GM19328 (cell line): ENCODE data around the gene ALCAM.
"Not testable (repeated sequence)": the region's sequence is repeated elsewhere in the genome, so short reads cannot be mapped to it uniquely, and the experiment has no call there.

Experiments used
- ATAC-seq: cut with Tn5 transposase; IDR thresholded peaks from one replicate; pipeline ENCODE4 v1.9.1; 2021; ENCODE audit warnings: mild to moderate bottlenecking, moderate library complexity; ENCODE audit not compliant: unreplicated experiment

The ALCAM gene

DNA sequence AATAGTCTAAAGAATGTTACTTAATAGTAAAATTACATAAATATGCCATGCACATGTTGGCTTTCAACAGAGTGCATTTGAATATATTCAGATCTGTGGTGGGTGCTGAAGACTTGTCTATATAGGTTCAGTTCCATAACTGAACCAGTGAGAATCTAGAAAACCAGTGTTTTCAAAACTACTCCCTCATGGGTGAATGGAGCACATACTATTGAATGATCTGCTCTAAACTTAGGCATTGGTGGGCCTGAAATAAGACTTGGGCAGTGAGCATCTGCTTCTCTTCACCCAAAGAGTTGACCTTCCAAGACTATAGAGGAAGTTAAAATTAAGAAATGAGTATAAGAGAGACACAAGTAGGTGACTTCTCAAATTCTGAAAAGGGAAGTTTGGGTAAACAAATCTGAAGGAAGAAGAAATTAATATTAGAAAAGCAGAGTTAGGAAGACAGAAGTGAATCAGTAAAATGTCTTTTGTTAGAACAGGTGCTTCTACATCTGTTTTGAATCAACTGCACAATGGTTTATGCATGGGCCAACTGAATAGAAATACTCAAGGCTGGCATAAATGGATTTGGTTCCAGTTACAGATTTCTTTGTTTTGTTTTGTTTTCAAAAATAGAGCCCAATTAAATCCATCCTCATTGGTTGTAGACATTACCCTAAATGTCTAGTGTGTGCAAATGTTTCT lies 19.3 kb downstream of the ALCAM start:
- ATAC-seq: peak; percentile 80

DNA sequence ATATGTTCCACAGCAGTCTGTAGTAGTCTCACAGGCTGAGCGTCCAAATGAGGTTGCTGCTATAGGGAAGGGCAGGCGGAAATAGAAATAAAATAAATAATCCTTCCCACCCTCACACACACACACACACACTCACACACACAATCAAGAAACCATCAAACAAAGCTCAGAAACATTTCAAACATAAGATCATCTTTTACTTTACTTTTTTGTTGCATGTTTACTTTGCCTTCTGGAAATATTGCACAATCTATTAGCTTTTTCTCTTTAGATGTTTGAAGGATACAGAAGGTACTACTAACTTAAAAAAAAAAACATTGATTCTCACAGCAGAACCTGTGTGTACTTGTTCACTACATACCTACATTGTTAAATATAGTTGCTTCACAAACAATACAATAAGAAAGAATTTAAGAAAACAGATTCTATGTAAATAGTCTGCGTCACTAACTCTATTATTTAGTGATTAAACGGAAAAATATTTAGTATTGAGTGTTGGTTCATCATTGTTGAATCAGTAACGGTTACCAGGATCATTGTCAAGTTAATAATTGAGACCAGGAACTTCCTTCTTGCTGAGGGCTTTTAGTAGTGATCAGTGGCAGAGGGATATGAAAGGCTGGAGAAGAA lies 20.5 kb downstream of the ALCAM start:
- ATAC-seq: no peak

DNA sequence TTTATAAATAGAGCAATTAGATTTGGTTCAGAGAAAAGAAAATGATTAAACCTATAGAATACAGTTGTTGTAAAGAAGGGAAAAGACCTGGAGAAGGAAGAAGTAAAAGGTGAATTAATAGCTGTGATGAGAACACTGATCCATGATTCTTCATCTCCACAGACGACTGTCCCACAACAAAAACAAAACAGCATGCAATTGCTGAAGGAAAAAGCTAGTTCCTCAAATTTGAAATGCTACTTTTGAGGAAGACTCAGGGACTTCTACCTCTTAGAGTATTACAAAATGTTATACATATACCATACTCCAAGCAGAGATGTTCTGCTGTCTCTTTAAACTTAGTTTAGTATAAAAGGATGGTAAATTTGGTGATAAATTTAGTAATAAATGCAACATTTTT lies 21.5 kb downstream of the ALCAM start:
- ATAC-seq: no peak

DNA sequence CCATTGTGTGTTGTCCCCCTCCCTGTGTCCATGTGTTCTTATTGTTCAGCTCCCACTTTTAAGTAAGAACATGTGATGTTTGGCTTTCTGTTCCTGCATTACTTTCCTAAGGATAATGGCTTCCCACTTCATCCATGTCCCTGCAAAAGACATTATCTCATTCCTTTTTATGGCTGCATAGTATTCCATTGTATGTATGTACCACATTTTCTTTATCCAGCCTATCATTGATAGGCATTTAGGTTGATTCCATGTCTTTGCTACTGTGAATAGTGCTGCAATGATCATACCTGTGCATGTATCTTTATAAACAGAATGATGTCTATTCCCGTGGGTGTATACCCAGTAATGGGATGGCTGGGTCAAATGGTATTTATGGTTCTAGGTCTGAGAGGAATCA lies 23.1 kb downstream of the ALCAM start:
- ATAC-seq: not testable (repeated sequence)

DNA sequence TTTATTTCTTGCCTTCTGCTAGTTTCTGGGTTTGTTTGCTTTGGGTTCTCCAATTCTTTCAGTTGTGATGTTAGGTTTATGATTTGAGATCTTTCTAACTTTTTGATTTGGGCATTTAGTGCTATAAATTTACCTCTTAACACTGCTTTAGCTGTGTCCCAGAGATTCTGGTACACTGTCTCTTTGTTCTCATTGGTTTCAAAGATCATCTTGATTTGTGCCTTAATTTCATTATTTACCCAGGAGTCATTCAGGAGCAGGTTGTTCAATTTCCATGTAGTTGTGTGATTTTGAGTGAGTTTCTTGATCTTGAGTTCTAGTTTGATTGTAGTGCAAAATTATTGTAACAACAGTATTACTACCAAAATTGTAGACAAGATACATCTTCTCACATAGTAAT lies 25.9 kb downstream of the ALCAM start:
- not testable (repeated sequence) for ATAC-seq

DNA sequence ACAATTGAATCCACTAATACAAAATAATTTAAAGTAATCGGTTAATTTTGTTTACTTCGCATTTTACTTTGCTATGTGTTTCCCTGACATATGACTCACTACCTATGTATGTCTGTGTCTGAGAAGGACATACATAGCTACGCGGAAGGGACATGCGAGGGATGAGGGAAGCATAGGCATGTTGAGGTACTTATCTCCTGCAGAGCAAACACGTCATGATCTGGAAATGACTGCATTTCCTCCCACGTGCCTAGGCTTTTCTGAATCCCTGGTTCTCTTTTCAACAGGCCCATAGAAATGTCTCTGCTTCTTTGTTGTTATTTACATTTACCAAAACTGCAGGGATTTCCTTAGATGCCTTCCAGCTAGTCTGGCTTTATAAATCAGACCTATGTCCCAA lies 27.5 kb downstream of the ALCAM start:
- ATAC-seq: no peak

DNA sequence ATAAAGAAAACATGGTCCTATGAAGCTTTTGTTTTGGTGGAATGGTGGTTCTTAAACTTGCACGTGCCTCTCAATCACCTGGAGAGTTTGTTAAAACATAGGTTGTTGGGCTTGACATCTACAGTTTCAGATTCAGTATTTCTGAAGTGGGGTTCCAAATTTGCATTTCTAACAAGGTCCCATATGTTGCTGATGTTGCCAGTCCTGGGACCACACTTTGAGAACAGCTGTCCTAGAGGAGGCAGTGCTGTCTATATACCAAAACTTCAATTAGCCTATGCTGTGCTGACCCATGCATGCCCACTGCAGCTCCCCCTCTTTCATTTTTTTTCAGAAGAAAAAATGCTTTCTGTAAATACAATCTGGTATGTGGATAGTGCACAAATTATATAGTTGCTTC lies 31.3 kb downstream of the ALCAM start:
- ATAC-seq: no peak

DNA sequence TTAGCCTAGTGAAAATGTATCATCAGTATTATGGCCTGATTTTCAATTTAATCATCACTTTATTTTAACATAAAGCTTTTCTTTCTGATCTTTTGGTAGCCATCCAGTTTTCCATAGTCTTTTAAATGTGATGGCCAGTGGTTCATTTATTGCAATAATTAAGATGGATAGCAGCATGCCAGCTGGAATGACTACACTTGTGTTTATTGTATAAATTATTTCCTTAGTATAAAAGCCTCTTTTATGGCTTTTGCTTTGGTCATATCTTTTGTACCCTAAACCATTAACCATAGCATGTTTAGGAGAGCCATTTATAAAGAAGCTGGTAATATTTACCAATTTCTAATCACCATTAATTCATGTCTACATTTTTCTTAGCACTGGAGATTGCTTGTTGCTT lies 31.7 kb downstream of the ALCAM start:
- ATAC-seq: no peak

DNA sequence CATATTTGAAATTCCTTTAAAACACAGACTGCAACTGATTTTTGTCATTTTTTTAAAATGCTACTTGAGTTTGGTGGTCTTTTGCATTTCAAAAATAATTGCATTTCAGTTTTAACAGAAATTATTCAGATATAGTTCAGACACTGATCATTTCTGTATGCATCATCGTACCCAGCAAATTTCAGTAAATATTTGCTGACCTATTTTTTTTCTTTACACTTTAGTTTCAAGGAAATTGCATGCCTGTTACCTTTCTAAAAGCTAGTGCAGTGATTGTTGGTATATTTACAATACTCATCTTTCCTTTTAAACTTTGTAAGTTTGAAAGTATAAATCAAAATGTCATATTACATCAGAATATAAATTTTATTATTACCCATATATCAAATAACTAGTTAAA lies 32.4 kb downstream of the ALCAM start:
- ATAC-seq: no peak

DNA sequence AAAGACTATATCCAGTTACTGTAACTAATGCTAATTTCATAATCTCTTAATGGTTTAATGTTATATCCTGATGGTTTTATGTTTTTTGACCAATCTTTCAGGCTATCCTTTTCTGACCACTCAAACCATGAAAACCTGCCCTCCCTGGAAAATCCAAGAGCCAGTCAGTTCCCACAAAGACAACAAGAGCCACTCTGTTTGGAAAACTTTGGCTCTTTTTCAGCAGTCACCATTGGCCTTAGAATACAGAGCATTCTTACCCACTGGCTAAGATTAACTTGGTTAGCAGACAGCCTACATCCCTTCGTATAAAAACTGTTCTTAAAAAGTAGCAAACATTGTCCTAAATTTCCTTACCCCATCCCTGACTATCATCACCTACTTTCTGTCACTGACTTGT lies 32.9 kb downstream of the ALCAM start:
- no peak for ATAC-seq

DNA sequence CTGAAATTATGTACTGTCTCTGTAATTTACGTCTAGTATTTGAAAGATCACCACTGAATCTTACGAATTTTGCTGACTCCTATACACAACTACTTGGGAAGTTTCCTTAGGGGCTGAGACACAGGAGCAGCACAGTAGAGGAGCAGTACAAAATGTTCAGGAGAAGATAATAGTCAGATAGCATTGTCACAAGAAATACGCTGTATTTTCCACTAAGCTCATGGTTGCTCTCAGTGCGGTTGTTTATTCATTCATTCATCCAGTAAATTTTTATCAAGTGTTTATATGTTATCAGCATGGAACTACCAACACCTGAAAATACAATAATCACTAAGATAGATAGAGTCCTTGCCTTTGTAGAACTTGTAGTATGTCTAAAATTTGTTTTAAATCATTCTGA lies 34.5 kb downstream of the ALCAM start:
- ATAC-seq: no peak

DNA sequence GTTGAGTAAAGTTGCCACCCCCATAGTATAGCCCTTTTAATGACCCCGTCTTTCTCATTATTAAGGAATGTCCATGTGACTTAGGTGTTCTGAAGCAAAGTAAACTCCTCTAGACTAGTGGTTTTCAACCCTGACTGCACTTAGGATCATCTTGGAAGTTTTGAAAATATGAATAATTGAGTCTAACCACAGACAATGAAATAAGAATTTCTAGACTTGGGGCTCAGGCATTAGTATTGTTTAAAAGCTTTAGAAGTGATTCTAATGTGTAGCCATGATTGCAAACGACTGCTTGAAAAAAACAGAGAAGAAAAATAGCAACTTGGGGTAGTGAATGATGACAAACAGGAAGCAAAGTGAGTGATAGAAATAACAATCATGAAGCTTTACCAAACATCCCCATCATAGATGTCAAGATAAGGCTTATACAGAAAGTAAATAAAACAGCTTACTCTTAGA lies 35.0 kb downstream of the ALCAM start:
- ATAC-seq: no peak

DNA sequence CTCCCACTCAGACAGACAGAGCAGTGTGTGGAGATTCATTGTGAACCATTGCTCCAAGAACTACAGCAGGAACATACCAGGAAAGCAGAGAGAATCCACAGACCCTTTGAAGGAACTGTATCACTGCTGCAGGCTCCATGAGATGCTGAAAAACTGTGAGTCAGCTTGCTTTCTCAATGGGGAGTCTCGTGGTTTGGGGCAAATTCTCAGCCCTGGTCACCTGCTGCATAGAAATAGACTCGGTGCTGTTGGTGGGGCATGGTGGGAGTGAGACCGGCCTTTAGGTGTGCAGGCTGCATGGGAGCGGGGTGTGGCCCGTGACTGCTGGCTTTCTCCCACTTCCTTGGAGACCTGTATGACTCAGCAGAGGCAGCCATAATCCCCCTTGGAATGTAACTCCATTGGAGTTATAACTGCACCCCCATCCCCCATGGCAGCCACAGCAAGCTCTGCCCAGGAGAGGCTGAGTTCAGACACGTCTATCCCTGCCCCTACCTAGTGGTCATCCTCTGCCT lies 35.6 kb downstream of the ALCAM start:
- no peak for ATAC-seq

DNA sequence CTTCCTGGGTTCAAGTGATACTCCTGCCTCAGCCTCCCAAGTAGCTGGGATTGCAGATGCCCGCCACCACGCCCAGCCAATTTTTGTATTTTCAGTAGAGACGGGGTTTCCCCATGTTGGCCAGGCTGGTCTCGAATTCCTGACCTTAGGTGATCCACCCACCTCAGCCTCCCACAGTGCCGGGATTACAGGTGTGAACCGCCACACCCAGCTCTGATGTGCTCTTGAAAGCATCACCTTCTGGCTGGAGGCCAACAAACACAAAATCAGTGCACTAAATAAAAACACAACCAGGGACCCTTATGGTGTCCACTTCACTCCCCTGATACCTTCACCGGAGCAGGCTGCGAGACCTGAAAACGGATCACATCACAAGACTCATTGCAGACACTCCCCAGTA lies 36.3 kb downstream of the ALCAM start:
- not testable (repeated sequence) for ATAC-seq

DNA sequence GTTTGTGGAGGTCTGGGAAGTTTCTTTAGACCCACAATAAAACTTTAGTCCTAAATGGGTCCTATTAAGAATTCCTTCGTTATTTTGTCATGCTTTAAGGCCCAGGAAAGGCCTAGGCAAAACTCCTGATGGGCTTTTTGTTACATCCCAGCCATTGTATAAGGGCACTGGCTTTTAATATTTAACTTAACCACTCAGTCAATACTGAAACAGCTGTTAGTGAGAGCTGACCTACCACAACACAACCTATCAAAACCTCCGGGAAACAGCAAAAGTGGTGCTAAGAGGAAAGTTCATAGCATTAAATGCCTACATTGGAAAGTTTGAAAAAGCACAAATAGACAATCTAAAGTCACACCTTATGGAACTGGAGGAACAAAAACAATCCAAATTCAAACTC lies 39.6 kb downstream of the ALCAM start:
- no peak for ATAC-seq

DNA sequence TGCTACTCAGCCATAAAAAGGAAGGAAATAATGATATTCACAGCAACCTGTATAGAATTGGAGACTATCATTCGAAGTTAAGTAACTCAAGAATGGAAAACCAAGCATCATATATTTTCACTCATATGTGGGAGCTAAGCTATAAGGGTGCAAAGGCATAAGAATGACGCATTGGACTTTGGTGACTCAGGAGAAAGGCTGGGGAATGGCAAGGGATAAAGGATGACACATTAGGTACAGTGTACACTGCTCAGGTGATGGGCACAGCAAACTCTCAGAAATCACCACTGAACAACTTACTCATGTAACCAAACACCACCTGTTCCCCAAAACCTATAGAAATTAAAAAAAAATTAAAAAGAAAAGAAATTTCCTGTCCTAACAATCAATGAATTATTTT lies 42.7 kb downstream of the ALCAM start:
- no peak for ATAC-seq

DNA sequence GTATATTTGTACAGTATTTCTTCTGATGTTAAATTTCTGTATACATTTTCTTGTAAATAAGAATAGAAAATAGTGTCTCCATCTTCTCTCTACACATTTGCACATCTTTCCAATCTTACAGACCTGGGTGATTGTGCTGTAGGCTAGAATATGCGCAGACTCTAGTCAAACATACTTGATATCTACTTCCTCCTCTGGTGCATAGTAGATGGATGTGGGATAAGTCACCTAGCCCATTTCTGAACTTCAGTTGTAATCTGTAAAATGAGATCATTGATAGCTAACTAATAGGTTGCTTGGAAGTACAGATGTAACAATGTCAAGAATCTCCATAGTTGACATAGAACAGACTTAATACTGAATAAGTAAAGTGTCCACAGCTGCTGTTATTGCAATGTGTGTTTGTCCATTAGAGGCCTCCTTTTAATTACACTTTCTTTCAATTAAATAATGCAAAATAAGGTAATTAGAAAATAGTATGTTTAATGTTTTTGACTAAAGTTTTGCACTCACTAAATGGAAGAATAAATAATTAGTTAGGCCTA lies 46.7 kb downstream of the ALCAM start:
- no peak for ATAC-seq

DNA sequence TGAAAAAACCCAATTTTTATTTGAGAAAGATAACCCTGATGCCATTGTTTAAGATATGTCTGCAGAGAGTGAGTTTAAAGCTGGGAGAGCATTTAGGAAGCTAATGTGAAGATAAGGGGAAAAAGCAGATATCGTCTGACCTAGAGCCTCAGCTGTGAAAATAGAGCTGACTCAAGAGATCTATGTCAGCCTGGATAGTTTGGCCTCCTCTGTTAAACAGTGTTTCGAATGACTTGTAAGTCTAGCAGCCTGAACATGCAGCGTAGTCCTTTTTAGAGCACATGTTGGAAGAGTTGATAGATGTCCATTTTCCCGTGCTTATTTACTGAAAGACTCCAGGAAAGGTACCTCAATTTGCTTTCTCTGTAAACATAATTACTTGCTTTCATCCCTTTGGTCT lies 48.1 kb downstream of the ALCAM start:
- no peak for ATAC-seq

DNA sequence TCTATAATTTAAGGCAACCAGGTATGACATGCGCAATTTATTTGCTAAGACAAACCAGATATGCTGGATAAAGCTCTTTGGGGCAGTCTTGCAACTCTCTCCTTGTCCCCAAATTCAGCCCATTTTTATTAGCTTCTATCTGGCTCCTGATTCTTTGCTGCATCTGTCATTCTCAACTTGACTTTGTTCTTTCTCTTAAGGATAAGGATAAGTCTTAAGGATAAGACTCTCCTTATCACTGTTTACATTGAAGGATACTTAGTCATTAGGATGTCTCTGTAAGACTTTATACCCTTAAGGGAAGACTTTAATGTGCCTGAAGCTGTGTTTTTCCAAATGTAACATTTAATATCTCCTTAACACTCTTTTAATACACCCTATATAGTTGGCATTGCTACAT lies 49.2 kb downstream of the ALCAM start:
- no peak for ATAC-seq

DNA sequence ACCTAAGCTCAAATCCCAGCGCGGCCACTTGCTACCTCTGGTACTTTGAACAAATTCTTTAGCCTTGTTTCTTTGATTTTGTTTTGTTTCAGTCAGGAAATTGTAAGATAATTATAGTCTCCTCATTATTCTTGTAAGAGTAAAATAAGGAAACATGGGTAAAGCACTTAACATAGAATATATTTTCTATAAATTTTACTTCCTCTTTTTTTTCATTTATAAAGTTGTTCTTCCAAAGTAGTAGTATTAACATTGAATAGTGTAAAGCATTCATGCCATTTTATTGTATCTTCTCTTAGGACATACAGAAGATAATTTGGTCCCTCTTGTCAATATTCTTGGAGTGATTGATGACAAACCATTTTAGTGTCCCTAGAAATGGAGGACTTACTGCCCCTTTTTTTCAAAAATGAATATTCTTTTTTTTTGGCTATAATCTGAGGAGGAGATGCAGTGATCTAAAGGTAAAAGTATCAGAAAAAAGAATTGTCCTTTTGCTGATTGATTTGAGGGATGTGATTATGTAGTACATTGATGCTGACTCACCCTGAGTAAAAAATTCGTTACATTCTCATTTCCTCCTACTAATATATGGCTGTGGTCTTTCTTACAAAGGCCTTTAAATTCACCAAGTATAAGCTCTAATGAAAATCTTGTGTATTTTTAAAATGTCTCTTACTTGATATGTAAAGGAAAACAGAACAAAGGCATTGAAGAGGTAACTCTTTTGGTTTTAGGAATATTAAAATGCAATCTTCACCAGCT lies 51.0 kb downstream of the ALCAM start:
- no peak for ATAC-seq

DNA sequence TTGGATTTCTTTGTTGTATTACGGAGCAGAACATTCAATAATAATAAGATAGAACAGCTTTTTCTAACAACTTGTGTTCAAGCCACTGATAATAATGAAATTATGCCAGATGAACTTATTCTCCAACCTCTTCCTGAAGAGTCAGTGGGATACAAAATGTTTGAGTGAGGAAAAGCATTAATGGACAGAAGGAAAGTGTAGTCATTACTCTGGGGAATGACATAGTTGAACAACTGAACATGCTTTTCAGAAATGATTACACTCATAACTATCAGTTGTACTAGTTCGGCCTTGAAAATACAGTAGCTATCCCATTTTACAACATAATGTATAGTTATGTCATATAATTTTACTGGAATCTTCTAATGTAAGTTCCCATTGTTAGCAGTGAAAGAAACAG lies 55.9 kb downstream of the ALCAM start:
- ATAC-seq: no peak

DNA sequence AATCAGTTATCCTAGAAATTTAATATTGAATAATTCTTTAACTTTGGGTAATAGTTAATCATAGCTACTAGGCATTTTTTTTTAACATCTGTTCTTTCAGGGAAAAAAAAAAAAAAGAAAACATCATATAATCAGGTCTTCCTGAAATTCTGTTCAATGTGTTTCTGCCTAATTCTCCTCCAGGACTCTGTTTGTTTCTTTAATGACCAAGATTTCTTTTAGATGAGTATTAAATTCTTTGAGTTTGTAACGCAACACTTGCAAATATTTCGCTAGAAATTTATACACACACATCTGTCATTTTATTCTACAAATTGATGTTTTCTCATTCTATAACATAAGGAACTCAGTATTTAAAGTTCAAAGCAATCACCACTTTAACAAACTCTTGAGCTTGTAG lies 56.7 kb downstream of the ALCAM start:
- no peak for ATAC-seq
